WTC11 (cell line): Measurements from ENCODE around the gene P2RX2. TPM values are rescaled to one million over a fixed set of nuclear protein-coding genes. Genes with fewer than 3 reads are reported as not detected.

Source experiments
- ATAC-seq: fragments of 200-7000 bp; cut with Tn5 transposase; 2 replicates; pipeline ENCODE4 v1.10.0; 2021; ENCODE audit warnings: mild to moderate bottlenecking, moderate library complexity
- CTCF ChIA-PET: fragments of 300-600 bp; sonication (Branson Sonifier 250); formaldehyde crosslinking; loops from one replicate; lab custom pipeline; 2021; ENCODE audit warnings: antibody characterized with exemption; lab: Charles Lee
- POLR2A ChIA-PET: fragments of 350-600 bp; sonication (Branson Sonifier 250); formaldehyde crosslinking; loops from one replicate; lab custom pipeline; 2021; ENCODE audit warnings: antibody characterized with exemption; lab: Charles Lee
- DNase-seq: peaks from one replicate; pipeline ENCODE4 v3.0.0; 2021; ENCODE audit warnings: low spot score
- H3K27ac Mint-ChIP-seq: 2 replicates; pipeline ENCODE4 v1.8.0; 2021; ENCODE audit warnings: mixed read lengths
- H3K27me3 Mint-ChIP-seq: 2 replicates; pipeline ENCODE4 v1.8.0; 2021; ENCODE audit warnings: low read depth, mild to moderate bottlenecking, moderate library complexity, mixed read lengths
- H3K36me3 Mint-ChIP-seq: 2 replicates; pipeline ENCODE4 v1.8.0; 2021; ENCODE audit warnings: mixed read lengths
- H3K4me1 Mint-ChIP-seq: 2 replicates; pipeline ENCODE4 v1.8.0; 2022; ENCODE audit warnings: mixed read lengths
- H3K4me3 Mint-ChIP-seq: 2 replicates; pipeline ENCODE4 v1.8.0; 2021; ENCODE audit warnings: mild to moderate bottlenecking, moderate library complexity, mixed read lengths
- H3K9me3 Mint-ChIP-seq: 2 replicates; pipeline ENCODE4 v1.8.0; 2021; ENCODE audit warnings: mixed read lengths
- ETV6 ChIP-seq: sonication (generic); formaldehyde crosslinking; IDR thresholded peaks from 2 replicates; pipeline ENCODE4 v1.8.1; 2022; ENCODE audit warnings: mild to moderate bottlenecking, missing genetic modification reagents
- GABPB1 ChIP-seq: sonication (generic); formaldehyde crosslinking; IDR thresholded peaks from 2 replicates; pipeline ENCODE4 v1.8.1; 2023; ENCODE audit warnings: mild to moderate bottlenecking, missing genetic modification reagents
- HMGA2 ChIP-seq: fragments of 250-450 bp; sonication (Bioruptor Pico); IDR thresholded peaks from 2 replicates; pipeline ENCODE4 v1.4.0; 2021; ENCODE audit warnings: mild to moderate bottlenecking, moderate library complexity
- NFE2L1 ChIP-seq: sonication (generic); formaldehyde crosslinking; IDR thresholded peaks from 2 replicates; pipeline ENCODE4 v1.8.1; 2023; ENCODE audit warnings: missing genetic modification reagents
- TCF7 ChIP-seq: sonication (generic); formaldehyde crosslinking; IDR thresholded peaks from 2 replicates; pipeline ENCODE4 v1.8.0; 2022; ENCODE audit warnings: mild to moderate bottlenecking, low read depth, missing genetic modification reagents, moderate library complexity
- ZNF423 ChIP-seq: fragments of 250-450 bp; sonication (Bioruptor Pico); IDR thresholded peaks from 2 replicates; pipeline ENCODE4 v2.1.2; 2022; ENCODE audit warnings: mild to moderate bottlenecking, moderate library complexity
- total RNA-seq: library from RNA; stranded (reverse); gene quantifications from 3 replicates; pipeline ENCODE4 v1.2.3, GENCODE V29; 2021
- TF ChIP-seq, protein P1 (sequence below): sonication (generic); formaldehyde crosslinking; conservative IDR thresholded peaks from 2 replicates; pipeline ENCODE4 v1.8.1; 2023; ENCODE audit warnings: mild to moderate bottlenecking, low read depth, missing genetic modification reagents, moderate library complexity
- TF ChIP-seq, protein P2 (sequence below): sonication (generic); formaldehyde crosslinking; IDR thresholded peaks from 2 replicates; pipeline ENCODE4 v1.8.1; 2022; ENCODE audit warnings: low read depth, missing genetic modification reagents, borderline replicate concordance
- TF ChIP-seq, protein P3 (sequence below): fragments of 250-450 bp; sonication (Bioruptor Pico); IDR thresholded peaks from 2 replicates; pipeline ENCODE4 v1.9.0; 2021; ENCODE audit warnings: mild to moderate bottlenecking
- TF ChIP-seq, protein P4 (sequence below): sonication (generic); formaldehyde crosslinking; IDR thresholded peaks from 2 replicates; pipeline ENCODE4 v1.8.1; 2022; ENCODE audit warnings: mild to moderate bottlenecking, moderate library complexity, missing genetic modification reagents
- TF ChIP-seq, protein P5 (sequence below): sonication (generic); formaldehyde crosslinking; IDR thresholded peaks from 2 replicates; pipeline ENCODE4 v1.8.1; 2022; ENCODE audit warnings: missing genetic modification reagents, borderline replicate concordance
- TF ChIP-seq, protein P6 (sequence below): sonication (generic); formaldehyde crosslinking; IDR thresholded peaks from 2 replicates; pipeline ENCODE4 v1.8.0; 2022; ENCODE audit warnings: mild to moderate bottlenecking, missing genetic modification reagents
- TF ChIP-seq, protein P7 (sequence below): sonication (generic); formaldehyde crosslinking; IDR thresholded peaks from 2 replicates; pipeline ENCODE4 v1.8.1; 2022; ENCODE audit warnings: mild to moderate bottlenecking, missing genetic modification reagents, moderate library complexity, borderline replicate concordance

P2RX2 gene
- total RNA-seq, 1 experiment from 2014 or later = 2.1 TPM

DNA sequence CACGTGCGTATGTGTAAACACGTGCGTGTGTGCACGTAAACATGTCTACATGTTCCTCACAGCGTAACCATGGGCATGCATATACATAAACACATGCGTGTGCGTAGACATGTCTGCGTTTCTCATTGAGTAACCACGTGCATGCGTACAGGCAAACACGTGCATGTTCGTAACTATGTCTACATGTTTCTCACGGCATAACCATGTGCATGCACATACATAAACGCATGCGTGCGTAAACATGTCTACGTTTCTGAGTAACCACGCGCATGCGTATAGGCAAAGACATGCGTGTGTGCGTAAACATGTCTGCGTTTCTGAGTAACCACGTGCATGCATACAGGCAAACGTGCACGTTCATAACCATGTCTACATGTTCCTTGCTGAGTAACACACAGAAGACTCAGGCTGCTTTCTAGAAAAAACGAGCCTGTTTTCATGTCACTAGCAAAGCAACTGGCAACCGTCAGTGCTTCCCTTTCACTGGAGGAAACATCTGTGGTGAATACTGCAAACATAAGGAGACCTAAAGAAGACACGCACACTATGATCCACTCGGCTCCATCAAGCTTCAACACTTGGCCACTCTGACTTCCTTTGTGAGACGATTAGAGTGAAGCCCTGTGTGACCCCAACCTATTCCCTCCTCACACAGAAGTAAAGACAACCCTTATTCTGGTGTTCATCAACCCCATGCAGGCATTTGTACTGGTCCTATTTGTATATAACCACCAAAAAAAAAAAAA is 39.7 kb downstream of the P2RX2 start:
- ATAC-seq = no peak
- POLR2A ChIA-PET = no interaction called here
- H3K4me3 Mint-ChIP-seq = no peak overlapping the region

More for the DNA sequence above, 39.7 kb downstream of the P2RX2 start:
- no peak for DNase-seq
- H3K36me3 Mint-ChIP-seq = peaks cover 87% of the 10 kb centered on the region
- no peak overlapping the region for H3K27ac Mint-ChIP-seq
- no peaks in the 10 kb centered on the region for H3K27me3 Mint-ChIP-seq
- TF ChIP-seq, protein P1, sequence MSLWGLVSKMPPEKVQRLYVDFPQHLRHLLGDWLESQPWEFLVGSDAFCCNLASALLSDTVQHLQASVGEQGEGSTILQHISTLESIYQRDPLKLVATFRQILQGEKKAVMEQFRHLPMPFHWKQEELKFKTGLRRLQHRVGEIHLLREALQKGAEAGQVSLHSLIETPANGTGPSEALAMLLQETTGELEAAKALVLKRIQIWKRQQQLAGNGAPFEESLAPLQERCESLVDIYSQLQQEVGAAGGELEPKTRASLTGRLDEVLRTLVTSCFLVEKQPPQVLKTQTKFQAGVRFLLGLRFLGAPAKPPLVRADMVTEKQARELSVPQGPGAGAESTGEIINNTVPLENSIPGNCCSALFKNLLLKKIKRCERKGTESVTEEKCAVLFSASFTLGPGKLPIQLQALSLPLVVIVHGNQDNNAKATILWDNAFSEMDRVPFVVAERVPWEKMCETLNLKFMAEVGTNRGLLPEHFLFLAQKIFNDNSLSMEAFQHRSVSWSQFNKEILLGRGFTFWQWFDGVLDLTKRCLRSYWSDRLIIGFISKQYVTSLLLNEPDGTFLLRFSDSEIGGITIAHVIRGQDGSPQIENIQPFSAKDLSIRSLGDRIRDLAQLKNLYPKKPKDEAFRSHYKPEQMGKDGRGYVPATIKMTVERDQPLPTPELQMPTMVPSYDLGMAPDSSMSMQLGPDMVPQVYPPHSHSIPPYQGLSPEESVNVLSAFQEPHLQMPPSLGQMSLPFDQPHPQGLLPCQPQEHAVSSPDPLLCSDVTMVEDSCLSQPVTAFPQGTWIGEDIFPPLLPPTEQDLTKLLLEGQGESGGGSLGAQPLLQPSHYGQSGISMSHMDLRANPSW (CRISPR knock-in tag) = no peak
- TF ChIP-seq NFE2L1 (CRISPR knock-in tag) (no peak), ETV6 (no peak), HMGA2 (CRISPR knock-in tag) (no peak), TCF7 (CRISPR knock-in tag) (no peak), GABPB1 (no peak), ZNF423 (CRISPR knock-in tag) (no peak)
- TF ChIP-seq, protein P2, sequence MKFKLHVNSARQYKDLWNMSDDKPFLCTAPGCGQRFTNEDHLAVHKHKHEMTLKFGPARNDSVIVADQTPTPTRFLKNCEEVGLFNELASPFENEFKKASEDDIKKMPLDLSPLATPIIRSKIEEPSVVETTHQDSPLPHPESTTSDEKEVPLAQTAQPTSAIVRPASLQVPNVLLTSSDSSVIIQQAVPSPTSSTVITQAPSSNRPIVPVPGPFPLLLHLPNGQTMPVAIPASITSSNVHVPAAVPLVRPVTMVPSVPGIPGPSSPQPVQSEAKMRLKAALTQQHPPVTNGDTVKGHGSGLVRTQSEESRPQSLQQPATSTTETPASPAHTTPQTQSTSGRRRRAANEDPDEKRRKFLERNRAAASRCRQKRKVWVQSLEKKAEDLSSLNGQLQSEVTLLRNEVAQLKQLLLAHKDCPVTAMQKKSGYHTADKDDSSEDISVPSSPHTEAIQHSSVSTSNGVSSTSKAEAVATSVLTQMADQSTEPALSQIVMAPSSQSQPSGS (CRISPR knock-in tag) = no peak
- TF ChIP-seq, protein P3, sequence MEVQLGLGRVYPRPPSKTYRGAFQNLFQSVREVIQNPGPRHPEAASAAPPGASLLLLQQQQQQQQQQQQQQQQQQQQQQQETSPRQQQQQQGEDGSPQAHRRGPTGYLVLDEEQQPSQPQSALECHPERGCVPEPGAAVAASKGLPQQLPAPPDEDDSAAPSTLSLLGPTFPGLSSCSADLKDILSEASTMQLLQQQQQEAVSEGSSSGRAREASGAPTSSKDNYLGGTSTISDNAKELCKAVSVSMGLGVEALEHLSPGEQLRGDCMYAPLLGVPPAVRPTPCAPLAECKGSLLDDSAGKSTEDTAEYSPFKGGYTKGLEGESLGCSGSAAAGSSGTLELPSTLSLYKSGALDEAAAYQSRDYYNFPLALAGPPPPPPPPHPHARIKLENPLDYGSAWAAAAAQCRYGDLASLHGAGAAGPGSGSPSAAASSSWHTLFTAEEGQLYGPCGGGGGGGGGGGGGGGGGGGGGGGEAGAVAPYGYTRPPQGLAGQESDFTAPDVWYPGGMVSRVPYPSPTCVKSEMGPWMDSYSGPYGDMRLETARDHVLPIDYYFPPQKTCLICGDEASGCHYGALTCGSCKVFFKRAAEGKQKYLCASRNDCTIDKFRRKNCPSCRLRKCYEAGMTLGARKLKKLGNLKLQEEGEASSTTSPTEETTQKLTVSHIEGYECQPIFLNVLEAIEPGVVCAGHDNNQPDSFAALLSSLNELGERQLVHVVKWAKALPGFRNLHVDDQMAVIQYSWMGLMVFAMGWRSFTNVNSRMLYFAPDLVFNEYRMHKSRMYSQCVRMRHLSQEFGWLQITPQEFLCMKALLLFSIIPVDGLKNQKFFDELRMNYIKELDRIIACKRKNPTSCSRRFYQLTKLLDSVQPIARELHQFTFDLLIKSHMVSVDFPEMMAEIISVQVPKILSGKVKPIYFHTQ (CRISPR knock-in tag) = no peak
- TF ChIP-seq, protein P4, sequence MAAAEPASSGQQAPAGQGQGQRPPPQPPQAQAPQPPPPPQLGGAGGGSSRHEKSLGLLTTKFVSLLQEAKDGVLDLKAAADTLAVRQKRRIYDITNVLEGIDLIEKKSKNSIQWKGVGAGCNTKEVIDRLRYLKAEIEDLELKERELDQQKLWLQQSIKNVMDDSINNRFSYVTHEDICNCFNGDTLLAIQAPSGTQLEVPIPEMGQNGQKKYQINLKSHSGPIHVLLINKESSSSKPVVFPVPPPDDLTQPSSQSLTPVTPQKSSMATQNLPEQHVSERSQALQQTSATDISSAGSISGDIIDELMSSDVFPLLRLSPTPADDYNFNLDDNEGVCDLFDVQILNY = no peak
- TF ChIP-seq, protein P5, sequence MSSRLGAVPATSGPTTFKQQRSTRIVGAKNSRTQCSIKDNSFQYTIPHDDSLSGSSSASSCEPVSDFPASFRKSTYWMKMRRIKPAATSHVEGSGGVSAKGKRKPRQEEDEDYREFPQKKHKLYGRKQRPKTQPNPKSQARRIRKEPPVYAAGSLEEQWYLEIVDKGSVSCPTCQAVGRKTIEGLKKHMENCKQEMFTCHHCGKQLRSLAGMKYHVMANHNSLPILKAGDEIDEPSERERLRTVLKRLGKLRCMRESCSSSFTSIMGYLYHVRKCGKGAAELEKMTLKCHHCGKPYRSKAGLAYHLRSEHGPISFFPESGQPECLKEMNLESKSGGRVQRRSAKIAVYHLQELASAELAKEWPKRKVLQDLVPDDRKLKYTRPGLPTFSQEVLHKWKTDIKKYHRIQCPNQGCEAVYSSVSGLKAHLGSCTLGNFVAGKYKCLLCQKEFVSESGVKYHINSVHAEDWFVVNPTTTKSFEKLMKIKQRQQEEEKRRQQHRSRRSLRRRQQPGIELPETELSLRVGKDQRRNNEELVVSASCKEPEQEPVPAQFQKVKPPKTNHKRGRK (CRISPR knock-in tag) = no peak
- TF ChIP-seq, protein P6, sequence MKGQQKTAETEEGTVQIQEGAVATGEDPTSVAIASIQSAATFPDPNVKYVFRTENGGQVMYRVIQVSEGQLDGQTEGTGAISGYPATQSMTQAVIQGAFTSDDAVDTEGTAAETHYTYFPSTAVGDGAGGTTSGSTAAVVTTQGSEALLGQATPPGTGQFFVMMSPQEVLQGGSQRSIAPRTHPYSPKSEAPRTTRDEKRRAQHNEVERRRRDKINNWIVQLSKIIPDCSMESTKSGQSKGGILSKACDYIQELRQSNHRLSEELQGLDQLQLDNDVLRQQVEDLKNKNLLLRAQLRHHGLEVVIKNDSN (CRISPR knock-in tag) = no peak
- TF ChIP-seq, protein P7, sequence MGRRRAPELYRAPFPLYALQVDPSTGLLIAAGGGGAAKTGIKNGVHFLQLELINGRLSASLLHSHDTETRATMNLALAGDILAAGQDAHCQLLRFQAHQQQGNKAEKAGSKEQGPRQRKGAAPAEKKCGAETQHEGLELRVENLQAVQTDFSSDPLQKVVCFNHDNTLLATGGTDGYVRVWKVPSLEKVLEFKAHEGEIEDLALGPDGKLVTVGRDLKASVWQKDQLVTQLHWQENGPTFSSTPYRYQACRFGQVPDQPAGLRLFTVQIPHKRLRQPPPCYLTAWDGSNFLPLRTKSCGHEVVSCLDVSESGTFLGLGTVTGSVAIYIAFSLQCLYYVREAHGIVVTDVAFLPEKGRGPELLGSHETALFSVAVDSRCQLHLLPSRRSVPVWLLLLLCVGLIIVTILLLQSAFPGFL (CRISPR knock-in tag) = no peak
- no peaks in the 10 kb centered on the region for H3K9me3 Mint-ChIP-seq
- CTCF ChIA-PET = interaction anchor here (0.6 kb wide), 1 partner anchor 13 kb away, joined by 5 read pairs; no protein-coding TSS in a partner anchor
- no peaks in the 10 kb centered on the region for H3K4me1 Mint-ChIP-seq
